ENCODE measurements around the gene BCL3.

DNA sequence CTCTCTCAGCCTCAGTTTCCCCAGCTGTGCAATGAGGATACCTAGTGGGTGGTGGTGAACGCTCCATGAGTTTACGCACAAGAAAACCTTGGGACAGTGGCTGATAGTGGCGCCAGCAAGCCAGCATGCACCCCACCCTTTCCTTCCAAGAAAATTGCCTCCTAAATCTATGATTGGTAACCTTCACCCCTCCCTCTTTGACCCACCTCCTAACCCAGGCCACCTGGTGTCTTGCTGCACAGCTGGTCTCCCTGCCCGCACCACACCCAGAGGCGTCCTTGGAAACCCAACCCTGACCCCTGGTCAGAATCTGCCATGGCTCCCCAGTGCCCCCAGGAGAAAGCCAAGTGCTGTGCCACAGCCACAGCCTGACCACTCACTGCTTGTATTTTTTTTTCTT is 22.8 kb upstream of the BCL3 start:
- TF ChIP-seq CTCF (IDR thresholded peaks at IDR 0.05), result no peak
- TF ChIP-seq POLR2AphosphoS5 (IDR thresholded peaks at IDR 0.05), result peak in 1 of 3 donors; percentile 64
- no peak for TF ChIP-seq POLR2A (IDR thresholded peaks at IDR 0.05)
- TF ChIP-seq EP300 (IDR thresholded peaks at IDR 0.05; ENCODE audit: low read depth), result no peak

Measured in transverse colon (tissue), 4 donors.